Measurements from ENCODE around the gene HEXIM1.

GRCh38 chr17:45135192-45135977, 12.9 kb upstream of the HEXIM1 start, which contains the start of gene ACBD4:
- TF ChIP-seq CTCF (IDR thresholded peaks at IDR 0.05) (peak; percentile 100), CREB1 (CRISPR knock-in tag; IDR thresholded peaks at IDR 0.05) (no peak), AFF4 (CRISPR knock-in tag; IDR thresholded peaks at IDR 0.05; ENCODE audit: borderline replicate concordance) (no peak), MAX (CRISPR knock-in tag; IDR thresholded peaks at IDR 0.05) (peak; percentile 75)
